Measurements from ENCODE around the gene ENOX2.
"Not testable (repeated sequence)": the region's sequence is repeated elsewhere in the genome, so short reads cannot be mapped to it uniquely, and the experiment has no call there.

ENOX2 gene

DNA sequence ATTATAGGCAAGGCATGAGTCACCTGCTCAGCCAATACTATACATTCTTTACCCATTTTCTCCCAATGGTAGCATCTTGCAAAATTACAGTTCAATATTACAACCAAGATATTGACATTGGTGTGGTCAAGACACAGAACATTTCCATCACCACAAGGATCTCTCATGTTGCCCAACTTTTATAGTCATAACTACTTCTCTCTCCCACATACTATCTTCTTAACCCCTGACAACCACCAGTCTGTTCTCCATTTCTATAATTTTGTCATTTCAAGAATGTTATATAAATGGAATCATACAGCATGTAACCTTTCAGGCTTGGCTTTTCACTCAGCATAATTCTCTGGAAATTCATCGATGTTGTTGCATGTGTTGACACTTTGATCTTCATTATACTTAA is 144.9 kb downstream of the ENOX2 start:
- no peak for DNase-seq (ENCODE audit: low read depth in 4 of 4, low spot score in 1 of 4)

DNA sequence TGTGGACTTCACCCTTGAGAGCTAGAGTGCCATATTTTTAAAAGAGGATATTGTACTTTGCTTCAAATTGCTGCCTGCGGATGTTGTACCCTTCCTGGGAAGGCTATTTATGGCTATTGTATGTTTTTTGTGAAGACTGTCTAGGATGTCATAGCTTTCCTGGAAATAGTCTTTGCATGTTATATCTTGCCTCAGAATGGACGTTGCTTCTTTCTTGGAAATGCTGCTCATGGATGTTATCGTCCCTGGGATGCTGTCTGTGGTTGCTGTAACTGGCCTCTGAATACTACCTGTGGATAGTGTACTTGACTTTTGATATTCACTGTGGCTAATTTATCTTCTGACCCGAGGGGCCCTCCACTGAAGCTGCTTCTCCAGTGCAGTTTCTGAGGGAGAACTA is 146.8 kb downstream of the ENOX2 start:
- no peak for DNase-seq (ENCODE audit: low read depth in 4 of 4, low spot score in 1 of 4)

GRCh38 chrX:130754353-130754752 is 148.7 kb downstream of the ENOX2 start:
- DNase-seq (ENCODE audit: low read depth in 4 of 4, low spot score in 1 of 4), result no peak

DNA sequence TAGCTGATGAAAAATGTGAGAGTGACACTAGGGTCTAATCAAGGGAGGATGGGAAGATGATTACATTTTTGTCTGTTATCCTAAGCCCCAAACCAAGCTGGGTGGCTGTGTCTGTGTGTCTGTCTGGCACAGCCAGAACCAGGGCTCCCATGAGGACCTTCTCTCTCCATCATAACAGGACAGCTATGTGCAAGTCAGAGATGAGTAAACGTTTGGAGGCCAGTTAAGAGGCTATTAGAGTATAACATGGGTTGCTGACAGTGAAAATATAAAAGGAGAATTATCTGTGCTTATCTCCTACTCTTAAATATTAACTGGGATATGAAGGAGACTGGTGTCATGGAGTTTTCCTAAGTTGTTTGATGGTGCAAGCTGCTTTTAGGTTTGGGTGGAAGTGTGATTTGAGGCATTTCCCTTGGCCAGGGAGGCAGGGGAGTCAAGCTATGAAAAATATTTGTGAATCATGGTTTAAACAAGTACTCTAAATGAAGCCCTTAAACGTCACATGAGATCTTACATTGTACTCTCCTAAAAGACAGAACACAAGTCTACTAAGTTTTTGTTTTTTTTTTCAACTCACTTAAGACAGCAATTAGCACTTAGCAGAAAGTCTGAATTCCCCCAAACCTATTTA is 156.2 kb downstream of the ENOX2 start:
- DNase-seq (ENCODE audit: low read depth in 4 of 4, low spot score in 1 of 4), result no peak

- DNase-seq (ENCODE audit: low read depth in 4 of 4, low spot score in 1 of 4), result no peak
Observed at GRCh38 chrX:130746077-130746476, 156.9 kb downstream of the ENOX2 start.

DNA sequence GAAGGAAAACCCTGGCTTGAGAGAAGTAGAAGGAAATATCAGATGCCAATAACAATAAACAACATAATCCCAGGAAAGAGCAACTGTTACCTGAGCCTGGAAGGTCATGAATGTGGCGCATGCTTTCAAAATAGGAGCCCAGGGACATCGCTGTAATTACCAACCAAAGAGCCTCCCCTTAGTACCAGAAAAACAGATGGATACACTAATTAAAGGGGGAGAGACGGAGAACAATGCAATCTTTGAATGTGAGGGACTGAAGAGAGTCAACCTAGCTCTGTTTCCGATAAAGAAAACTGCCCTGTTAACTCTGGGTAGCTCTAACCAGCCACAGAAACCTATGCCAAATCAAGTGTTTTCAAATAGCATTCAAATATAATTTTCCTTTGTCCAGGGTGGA is 161.4 kb downstream of the ENOX2 start:
- DNase-seq (ENCODE audit: low read depth in 4 of 4, low spot score in 1 of 4), result no peak

DNA sequence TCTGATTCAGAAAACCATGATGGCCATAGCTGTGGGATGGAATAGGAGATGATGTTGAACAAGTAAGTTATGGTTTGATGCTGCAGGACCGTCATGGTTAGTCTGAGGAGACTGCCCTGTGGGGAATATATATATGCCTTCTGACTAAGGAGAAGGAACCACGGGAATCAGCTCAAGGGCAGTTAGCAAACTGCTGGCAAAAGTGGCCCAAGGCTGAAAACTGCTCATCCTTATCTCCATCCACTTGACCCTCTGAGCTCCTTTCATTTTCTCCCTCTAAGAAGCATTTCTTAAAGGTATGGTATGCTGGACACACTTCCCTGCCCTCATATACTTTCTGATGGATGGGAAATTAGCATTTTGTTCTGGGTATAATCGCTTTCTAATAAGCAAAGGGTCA is 161.9 kb downstream of the ENOX2 start:
- DNase-seq (ENCODE audit: low read depth in 4 of 4, low spot score in 1 of 4), result no peak

DNA sequence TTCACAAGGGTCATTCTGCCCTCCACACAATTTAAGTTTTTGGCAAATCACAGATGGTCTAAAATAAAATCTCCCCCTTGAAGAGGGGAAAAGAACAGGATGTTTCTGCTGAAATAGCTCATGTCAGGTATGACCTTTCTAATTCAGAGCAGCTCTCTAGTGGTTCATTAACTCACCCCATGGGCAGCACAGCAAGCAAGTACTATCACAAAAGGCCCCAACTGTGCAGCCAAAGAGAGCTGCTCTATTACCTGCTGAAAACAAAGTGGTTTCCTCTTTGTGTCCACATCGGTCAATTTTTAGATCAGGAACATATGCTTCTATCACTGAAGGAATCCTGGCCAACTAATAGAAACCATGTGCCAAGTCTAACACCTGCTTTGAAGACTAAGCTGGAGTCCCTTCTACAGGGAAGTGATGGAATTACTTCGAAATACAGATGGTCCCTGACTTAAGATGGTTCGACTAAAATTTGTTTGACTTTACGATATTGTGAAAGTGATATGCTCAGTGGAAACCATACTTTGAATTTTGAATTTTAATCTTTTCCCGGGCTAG is 164.3 kb downstream of the ENOX2 start:
- no peak for DNase-seq (ENCODE audit: low read depth in 4 of 4, low spot score in 1 of 4)

- DNase-seq (ENCODE audit: low read depth in 4 of 4, low spot score in 1 of 4), result no peak
Observed at GRCh38 chrX:130734713-130735112, 168.3 kb downstream of the ENOX2 start.

GRCh38 chrX:130728208-130728607 is 174.8 kb downstream of the ENOX2 start:
- DNase-seq (ENCODE audit: low read depth in 4 of 4, low spot score in 1 of 4), result no peak

DNA sequence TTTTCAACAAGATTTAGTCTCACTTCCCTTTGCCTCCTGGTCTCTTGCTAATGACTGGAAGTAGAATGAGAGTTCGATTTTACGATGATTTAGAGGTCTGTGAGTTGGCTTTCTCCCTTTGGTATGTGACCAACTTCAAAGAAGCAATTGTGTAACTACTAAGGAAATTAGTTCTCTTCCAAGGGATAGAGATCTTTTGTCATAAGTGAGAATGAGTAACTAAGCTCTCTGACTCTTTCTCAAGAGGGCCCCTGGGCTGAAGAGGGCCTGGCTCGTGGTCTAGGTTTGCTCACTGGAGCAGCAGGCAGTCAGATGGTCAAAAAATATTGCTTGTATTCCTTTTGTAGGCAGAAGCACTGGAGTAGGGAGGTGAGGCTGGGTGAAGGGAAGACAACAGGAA is 176.3 kb downstream of the ENOX2 start:
- DNase-seq (ENCODE audit: low read depth in 4 of 4, low spot score in 1 of 4), result no peak

DNA sequence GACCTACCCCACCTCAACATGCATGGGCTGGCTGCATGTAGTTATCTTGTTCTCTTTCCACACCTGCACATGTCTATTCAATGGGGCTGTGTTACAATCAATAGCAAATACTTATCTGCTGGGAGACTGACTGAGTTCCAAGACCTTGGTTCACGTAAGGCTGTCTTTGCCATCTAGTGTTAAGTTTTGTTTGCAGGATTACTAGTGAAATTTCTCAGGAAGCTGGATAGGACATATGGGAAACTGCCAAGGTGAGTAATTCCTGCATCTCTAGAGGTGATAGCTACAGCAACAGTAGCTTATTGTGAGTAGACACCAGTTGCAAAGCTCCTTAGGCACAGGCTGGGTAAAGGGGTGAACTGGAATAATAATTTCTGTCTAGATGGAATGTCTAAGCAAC is 177.5 kb downstream of the ENOX2 start:
- no peak for DNase-seq (ENCODE audit: low read depth in 4 of 4, low spot score in 1 of 4)

- DNase-seq (ENCODE audit: low read depth in 4 of 4, low spot score in 1 of 4), result no peak
Observed at GRCh38 chrX:130719413-130719812, 183.6 kb downstream of the ENOX2 start.

GRCh38 chrX:130718137-130718536 is 184.9 kb downstream of the ENOX2 start:
- no peak for DNase-seq (ENCODE audit: low read depth in 4 of 4, low spot score in 1 of 4)

- no peak for DNase-seq (ENCODE audit: low read depth in 4 of 4, low spot score in 1 of 4)
Observed at GRCh38 chrX:130716781-130717413, 186.1 kb downstream of the ENOX2 start.

DNA sequence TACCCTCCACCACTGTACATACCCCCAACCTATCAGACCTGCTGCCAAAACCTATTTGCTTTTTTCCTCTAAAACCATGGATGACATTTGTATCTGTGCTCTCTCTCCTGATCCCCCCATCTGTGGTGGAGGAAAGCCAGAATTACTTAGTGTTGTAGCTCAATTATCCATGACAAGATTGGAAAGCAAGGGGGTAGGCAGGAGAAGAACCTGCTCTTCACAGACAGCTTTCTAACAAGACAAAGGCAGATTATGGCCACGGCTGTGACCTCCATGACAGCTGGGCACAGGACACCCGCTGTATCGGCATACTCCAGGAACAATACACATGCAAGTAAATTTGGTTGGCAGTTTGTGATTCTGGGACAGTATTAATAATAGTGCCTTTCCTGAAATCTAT is 186.7 kb downstream of the ENOX2 start:
- DNase-seq (ENCODE audit: low read depth in 4 of 4, low spot score in 1 of 4), result no peak

GRCh38 chrX:130715299-130715698 is 187.7 kb downstream of the ENOX2 start:
- no peak for DNase-seq (ENCODE audit: low read depth in 4 of 4, low spot score in 1 of 4)

DNA sequence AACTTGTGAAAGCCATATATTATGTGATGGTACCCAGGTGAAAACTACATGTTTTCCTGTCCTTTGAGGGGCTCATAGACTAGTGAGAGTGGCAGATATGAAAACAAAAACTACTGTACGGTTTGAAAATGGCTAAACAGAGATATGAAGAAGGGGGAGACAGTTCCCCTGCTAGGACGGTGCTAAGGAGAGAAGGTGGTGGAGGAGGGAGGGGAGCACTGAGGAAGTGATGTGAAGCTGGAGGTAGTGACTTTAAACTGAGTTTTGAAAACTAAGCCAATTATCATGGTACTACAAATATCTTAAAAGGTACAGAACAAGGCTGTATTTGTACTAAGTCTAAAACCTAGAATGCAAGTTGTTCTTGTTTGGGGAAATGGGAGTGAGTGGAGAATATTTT is 188.3 kb downstream of the ENOX2 start:
- no peak for DNase-seq (ENCODE audit: low read depth in 4 of 4, low spot score in 1 of 4)

- no peak for DNase-seq (ENCODE audit: low read depth in 4 of 4, low spot score in 1 of 4)
Observed at GRCh38 chrX:130714135-130714534, 188.9 kb downstream of the ENOX2 start.

DNA sequence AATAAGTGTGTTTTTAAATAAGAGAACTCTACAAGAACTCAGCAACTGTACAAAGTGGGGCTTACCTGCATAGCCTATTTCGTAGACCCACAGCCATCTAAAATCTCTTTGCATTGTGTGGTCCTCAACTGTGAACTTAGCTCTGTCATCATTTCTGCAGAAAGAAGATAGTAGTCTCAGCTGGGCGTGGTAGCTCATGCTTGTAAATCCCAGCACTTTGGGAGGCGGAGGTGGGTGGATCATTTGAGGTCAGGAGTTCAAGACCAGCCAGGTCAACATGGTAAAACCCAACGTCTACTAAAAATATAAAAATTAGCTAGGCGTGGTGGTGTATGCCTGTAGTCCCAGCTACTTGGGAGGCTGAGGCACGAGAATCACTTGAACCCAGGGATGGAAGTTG is 193.8 kb downstream of the ENOX2 start:
- not testable (repeated sequence) for DNase-seq (ENCODE audit: low read depth in 4 of 4, low spot score in 1 of 4)

DNA sequence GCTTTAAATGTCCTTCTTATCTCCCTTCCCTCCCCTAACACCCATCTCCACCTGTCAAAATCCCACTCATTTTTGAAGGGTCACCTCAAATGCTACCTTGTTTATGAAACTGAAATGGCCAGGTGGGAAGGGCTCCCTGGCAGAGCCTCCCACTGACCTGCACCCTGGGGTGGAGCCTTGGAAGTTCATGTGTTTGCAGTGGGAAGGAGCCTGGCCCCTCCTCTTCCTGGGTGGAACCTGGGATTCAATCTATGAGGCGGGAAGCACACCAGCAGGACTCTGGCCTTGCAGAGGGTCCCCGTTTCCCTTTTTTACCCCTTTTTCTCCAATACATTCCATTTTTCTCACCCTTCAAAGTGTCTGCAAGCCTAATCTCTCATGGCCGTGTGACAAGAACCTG is 197.4 kb downstream of the ENOX2 start:
- no peak for DNase-seq (ENCODE audit: low read depth in 4 of 4, low spot score in 1 of 4)

DNA sequence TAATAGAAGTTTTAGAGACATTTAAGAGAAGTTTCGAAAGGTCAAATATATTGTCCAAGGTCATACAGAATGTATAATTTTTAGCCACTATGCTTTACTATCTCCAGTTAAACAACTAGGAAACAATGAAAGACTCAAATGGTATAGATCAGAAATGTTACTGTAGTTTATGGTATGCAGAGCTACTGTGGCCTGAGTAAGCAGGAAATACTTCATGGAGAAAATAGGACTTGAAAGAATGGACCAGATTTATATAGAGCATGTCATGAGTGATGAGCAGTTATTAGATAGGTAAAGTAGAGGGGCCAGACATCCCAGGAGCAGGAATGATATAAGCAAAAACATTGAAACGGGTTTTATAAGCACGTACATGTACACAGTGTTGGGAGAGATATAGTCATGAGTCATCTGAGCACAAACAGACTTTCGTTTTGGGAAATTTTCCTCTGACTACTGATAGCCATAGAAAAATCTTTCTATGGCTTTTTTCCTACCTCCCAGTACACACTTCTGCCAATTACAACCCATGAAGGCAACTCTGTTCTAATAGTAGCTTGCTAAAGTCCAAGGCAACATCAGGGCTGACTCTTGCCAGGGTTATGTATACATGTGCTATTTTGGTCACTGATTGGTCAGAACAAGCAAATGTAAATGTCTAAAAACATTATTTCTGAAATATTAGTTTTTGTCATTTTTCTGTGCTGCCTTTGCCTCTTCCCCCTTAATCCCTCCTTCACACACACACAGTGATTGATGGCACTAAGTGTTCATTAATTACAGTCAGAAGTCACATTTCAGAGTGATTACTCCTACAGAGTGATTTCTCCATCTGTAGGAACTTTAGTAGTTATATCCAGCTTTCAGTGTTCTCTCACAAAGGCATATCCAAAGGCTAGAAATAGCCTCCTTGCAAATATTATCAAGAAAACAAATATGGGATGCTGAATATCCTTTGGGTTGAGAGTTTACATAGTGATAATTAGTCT is 198.7 kb downstream of the ENOX2 start:
- no peak for DNase-seq (ENCODE audit: low read depth in 4 of 4, low spot score in 1 of 4)

Measured in stimulated activated CD4-positive, alpha-beta T cell treated with anti-CD3 and anti-CD28 coated beads, Interleukin-1b, Interleukin-23, amount 100 ng/mL, for 24 hours (primary cell).